GM23248 (cell line): Measurements from ENCODE around the gene NDST3.

Source experiments
- EZH2 ChIP-seq: fragments of 200-600 bp; sonication (generic); IDR thresholded peaks from 2 replicates; pipeline ENCODE4 v1.6.1; 2018; ENCODE audit warnings: antibody characterized with exemption, mild to moderate bottlenecking; ENCODE audit not compliant: insufficient read depth, poor library complexity, severe bottlenecking
- EZH2phosphoT487 ChIP-seq: fragments of 200-600 bp; sonication (generic); IDR thresholded peaks from 2 replicates; pipeline ENCODE4 v1.6.1; 2018; ENCODE audit warnings: antibody characterized with exemption, moderate library complexity, mild to moderate bottlenecking, low read depth; ENCODE audit not compliant: insufficient read depth

DNA sequence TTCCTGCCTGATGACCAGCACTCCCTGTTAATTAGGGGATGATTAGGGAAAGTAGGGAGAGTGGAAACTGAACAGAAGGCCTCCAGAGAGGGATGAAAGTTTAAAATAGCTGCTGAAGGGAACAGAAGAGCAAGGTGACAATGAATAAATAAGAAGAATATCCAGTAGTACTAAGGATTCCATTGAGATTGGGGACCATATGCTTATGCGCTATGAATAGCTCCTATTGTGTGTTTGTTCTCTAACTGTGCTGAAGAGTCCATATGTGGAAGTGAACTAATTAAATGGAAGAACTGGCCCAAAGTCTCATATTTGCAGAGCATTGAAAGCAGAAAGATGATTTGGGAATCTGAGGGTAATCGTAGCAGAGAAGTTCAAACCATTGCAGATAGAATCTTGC is 181.5 kb downstream of the NDST3 start:
- TF ChIP-seq EZH2, result no peak
- TF ChIP-seq EZH2phosphoT487, result no peak
